GM06990 (cell line): ENCODE data around the gene TSPAN16.
"Not testable (repeated sequence)": the region's sequence is repeated elsewhere in the genome, so short reads cannot be mapped to it uniquely, and the experiment has no call there.

ENCODE experiments used
- DNase-seq: peaks from one replicate; pipeline ENCODE4 v3.0.0-alpha.2; 2011; ENCODE audit not compliant: insufficient read length; ENCODE audit errors: extremely low read depth
- H3K27me3 ChIP-seq: replicated peaks from 2 replicates; pipeline ENCODE4 v1.6.0; 2011; ENCODE audit warnings: low read length; ENCODE audit not compliant: control insufficient read depth, insufficient read depth
- H3K36me3 ChIP-seq: 2 replicates; pipeline ENCODE4 v1.5.1; 2011; ENCODE audit warnings: low read length; ENCODE audit not compliant: control insufficient read depth, insufficient read depth
- H3K4me3 ChIP-seq: replicated peaks from 2 replicates; pipeline ENCODE4 v1.5.1; 2011; ENCODE audit warnings: low read depth, mild to moderate bottlenecking, control low read depth, low read length
- CTCF ChIP-seq: IDR thresholded peaks from 2 replicates; pipeline ENCODE4 v1.5.1; 2011; ENCODE audit warnings: low read length, control low read depth, mild to moderate bottlenecking, inconsistent platforms; ENCODE audit not compliant: insufficient read depth, poor library complexity, severe bottlenecking

The TSPAN16 gene

GRCh38 chr19:11338121-11338520 lies 42.2 kb downstream of the TSPAN16 start:
- H3K4me3 ChIP-seq = no peak overlapping the region
- DNase-seq = no peak
- peaks cover 10% of the 10 kb centered on the region for H3K36me3 ChIP-seq
- TF ChIP-seq CTCF = no peak
- no peaks in the 10 kb centered on the region for H3K27me3 ChIP-seq

- H3K4me3 ChIP-seq = peak overlapping the region; percentile 79
- DNase-seq = no peak
- H3K27me3 ChIP-seq = no peaks in the 10 kb centered on the region
- TF ChIP-seq CTCF = no peak
- H3K36me3 ChIP-seq = peaks cover 8% of the 10 kb centered on the region
These were observed 42.8 kb downstream of the TSPAN16 start for GRCh38 chr19:11338569-11339253.

GRCh38 chr19:11339254-11340098 lies 43.5 kb downstream of the TSPAN16 start, which contains the start of gene RAB3D:
Gene RAB3D, minus strand, starts transcription at chr19:11339657. Its CDS starts 2,258 bp downstream, at chr19:11337399.
- peak within 1 kb of the TSS; percentile 79 for H3K4me3 ChIP-seq
- no peak for TF ChIP-seq CTCF
- DNase-seq = peak; percentile 86
- peaks cover 8% of the 10 kb centered on the region for H3K36me3 ChIP-seq
- no peaks in the 10 kb centered on the region for H3K27me3 ChIP-seq

- not testable (repeated sequence) for H3K36me3 ChIP-seq, H3K27me3 ChIP-seq, DNase-seq
- H3K4me3 ChIP-seq = peak overlapping the region; percentile 79
These were observed 44.1 kb downstream of the TSPAN16 start for GRCh38 chr19:11340099-11340467.

GRCh38 chr19:11342429-11342828 lies 46.5 kb downstream of the TSPAN16 start:
- H3K4me3 ChIP-seq = no peak overlapping the region
- no peak for TF ChIP-seq CTCF
- no peaks in the 10 kb centered on the region for H3K27me3 ChIP-seq
- no peak for DNase-seq
- H3K36me3 ChIP-seq = peaks cover 3% of the 10 kb centered on the region

GRCh38 chr19:11345122-11345803 lies 49.3 kb downstream of the TSPAN16 start:
- Histone ChIP-seq H3K27me3 (no peaks in the 10 kb centered on the region), H3K36me3 (peaks cover 3% of the 10 kb centered on the region), H3K4me3 (peak overlapping the region; percentile 88)
- no peak for TF ChIP-seq CTCF
- DNase-seq = no peak
